A549 (cell line): ENCODE data around the gene SYTL3. TPM values are rescaled to one million over a fixed set of nuclear protein-coding genes. Genes with fewer than 3 reads are reported as not detected.

Experiments
- ATAC-seq, 2 experiments: fragments of 200-7000 bp in 1 of 2; fragments of >200 bp in 1 of 2; cut with Nextera tagmentation in 1 of 2; cut with Tn5 transposase in 1 of 2; 3 replicates each; pipeline versions ENCODE4 v1.8.0 to v1.9.1; 2018 to 2020; ENCODE audit warnings: mild to moderate bottlenecking in 1 of 2, moderate library complexity in 1 of 2
- CTCF ChIA-PET: fragments of 300-600 bp; sonication (Branson Sonifier 250); formaldehyde crosslinking; extraction: SDS; loops from one replicate; lab custom pipeline; 2021; ENCODE audit warnings: antibody characterized with exemption, inconsistent platforms; lab: Yijun Ruan, JAX
- POLR2A ChIA-PET: fragments of 350-600 bp; formaldehyde crosslinking; extraction: SDS; loops from one replicate; lab custom pipeline; 2021; ENCODE audit warnings: antibody characterized with exemption, inconsistent platforms; lab: Yijun Ruan, JAX
- DNase-seq, 2 experiments: peaks; one replicate each; pipeline versions ENCODE4 v3.0.0 to v3.0.0-alpha.2; 2011 to 2016; ENCODE audit warnings: low read depth in 1 of 2, low spot score in 1 of 2
- FAIRE-seq: peaks from 2 replicates; lab custom pipeline; 2011; peaks lifted over from hg19 to GRCh38; lab: Jason Lieb, UNC
- H3K27ac ChIP-seq, 2 experiments: fragments of >200 bp; sonication (Bioruptor Twin); formaldehyde crosslinking; 3 replicates each; pipeline ENCODE4 v1.5.1; 2016 to 2017
- H3K4me1 ChIP-seq: fragments of >200 bp; sonication (Bioruptor Twin); formaldehyde crosslinking; 3 replicates; pipeline ENCODE4 v1.6.1; 2016
- H3K4me2 ChIP-seq: fragments of >200 bp; sonication (Bioruptor Twin); formaldehyde crosslinking; 3 replicates; pipeline ENCODE4 v1.6.1; 2016
- H3K4me3 ChIP-seq: fragments of >200 bp; sonication (Bioruptor Twin); formaldehyde crosslinking; 3 replicates; pipeline ENCODE4 v1.5.1; 2016
- H3K9me3 ChIP-seq: fragments of >200 bp; sonication (Bioruptor Twin); formaldehyde crosslinking; 3 replicates; pipeline ENCODE4 v1.6.1; 2016
- BHLHE40 ChIP-seq: IDR thresholded peaks from 2 replicates; pipeline ENCODE4 v1.6.1; 2012; ENCODE audit warnings: low read depth, low read length, inconsistent platforms
- CEBPB ChIP-seq, 2 experiments: fragments of >200 bp in 1 of 2; sonication (Bioruptor Twin) in 1 of 2; formaldehyde crosslinking in 1 of 2; IDR thresholded peaks; 2 replicates each; pipeline ENCODE4 v1.6.1; 2012 to 2016
- CTCF ChIP-seq: fragments of >200 bp; sonication (Bioruptor Twin); formaldehyde crosslinking; IDR thresholded peaks from 3 replicates; pipeline ENCODE4 v1.5.1; 2016
- EHF ChIP-seq: fragments of 250-450 bp; sonication (Bioruptor Pico); IDR thresholded peaks from 2 replicates; pipeline ENCODE4 v1.5.0; 2020; ENCODE audit warnings: mild to moderate bottlenecking
- EP300 ChIP-seq, 2 experiments: fragments of >200 bp; sonication (Bioruptor Twin); formaldehyde crosslinking; IDR thresholded peaks; 2 replicates in 1 of 2; 3 replicates in 1 of 2; pipeline ENCODE4 v1.6.1; 2016 to 2017
- FOSB ChIP-seq: fragments of 250-450 bp; sonication (Bioruptor Pico); IDR thresholded peaks from 2 replicates; pipeline ENCODE4 v1.5.0; 2020; ENCODE audit warnings: mild to moderate bottlenecking, moderate library complexity
- FOXS1 ChIP-seq: fragments of 250-450 bp; sonication (Bioruptor Pico); IDR thresholded peaks from 2 replicates; pipeline ENCODE4 v1.5.0; 2020; ENCODE audit warnings: mild to moderate bottlenecking, moderate library complexity
- HDAC2 ChIP-seq: fragments of 200-600 bp; sonication (generic); IDR thresholded peaks from 2 replicates; pipeline ENCODE4 v1.6.1; 2016
- HEYL ChIP-seq: fragments of 250-450 bp; sonication (Bioruptor Pico); IDR thresholded peaks from 2 replicates; pipeline ENCODE4 v1.8.0; 2021; ENCODE audit warnings: mild to moderate bottlenecking, moderate library complexity
- HMGXB4 ChIP-seq: fragments of 250-450 bp; sonication (Bioruptor Pico); IDR thresholded peaks from 2 replicates; pipeline ENCODE4 v1.5.0; 2021; ENCODE audit warnings: mild to moderate bottlenecking, moderate library complexity, borderline replicate concordance
- HOXA7 ChIP-seq: fragments of 250-450 bp; sonication (Bioruptor Pico); IDR thresholded peaks from 2 replicates; pipeline ENCODE4 v1.5.0; 2020; ENCODE audit warnings: mild to moderate bottlenecking, moderate library complexity
- HOXB13 ChIP-seq: fragments of 250-450 bp; sonication (Bioruptor Pico); IDR thresholded peaks from 2 replicates; pipeline ENCODE4 v1.5.0; 2020; ENCODE audit warnings: low read depth, mild to moderate bottlenecking, moderate library complexity
- JUN ChIP-seq, 2 experiments: fragments of >200 bp; sonication (Bioruptor Twin); formaldehyde crosslinking; IDR thresholded peaks; 2 replicates in 1 of 2; 3 replicates in 1 of 2; pipeline ENCODE4 v1.6.1; 2016 to 2017
- NPAS2 ChIP-seq: fragments of 250-450 bp; sonication (Bioruptor Pico); IDR thresholded peaks from 2 replicates; pipeline ENCODE4 v1.8.0; 2022; ENCODE audit warnings: mild to moderate bottlenecking, moderate library complexity, borderline replicate concordance
- POLR2A ChIP-seq: IDR thresholded peaks from 2 replicates; pipeline ENCODE4 v1.6.1; 2012; ENCODE audit warnings: mild to moderate bottlenecking, low read length
- POLR2AphosphoS2 ChIP-seq: conservative IDR thresholded peaks from 2 replicates; pipeline ENCODE4 v1.6.1; 2012; ENCODE audit warnings: low read length, improper control_type of control experiment, inconsistent platforms
- RARB ChIP-seq: fragments of 250-450 bp; sonication (Bioruptor Pico); IDR thresholded peaks from 2 replicates; pipeline ENCODE4 v1.8.0; 2021; ENCODE audit warnings: mild to moderate bottlenecking, moderate library complexity
- RFX5 ChIP-seq: fragments of 450-650 bp; IDR thresholded peaks from 2 replicates; pipeline ENCODE4 v1.7.1; 2014; ENCODE audit warnings: antibody characterized with exemption, mild to moderate bottlenecking, moderate library complexity
- RNF2 ChIP-seq: fragments of 200-600 bp; sonication (generic); IDR thresholded peaks from 2 replicates; pipeline ENCODE4 v1.6.1; 2016; ENCODE audit warnings: low read depth, mild to moderate bottlenecking, antibody characterized with exemption, moderate library complexity, borderline replicate concordance
- SMC3 ChIP-seq: fragments of >200 bp; sonication (Bioruptor Twin); formaldehyde crosslinking; IDR thresholded peaks from 3 replicates; pipeline ENCODE4 v1.6.1; 2018; ENCODE audit warnings: inconsistent platforms
- ZFP36 ChIP-seq: fragments of 450-650 bp; IDR thresholded peaks from 2 replicates; pipeline ENCODE4 v1.6.1; 2014; ENCODE audit warnings: borderline replicate concordance; ENCODE audit not compliant: partially characterized antibody
- ZNF302 ChIP-seq: fragments of 250-450 bp; sonication (Bioruptor Pico); IDR thresholded peaks from 2 replicates; pipeline ENCODE4 v1.9.0; 2021; ENCODE audit warnings: inconsistent platforms, mild to moderate bottlenecking, moderate library complexity
- ZSCAN20 ChIP-seq: fragments of 250-450 bp; sonication (Bioruptor Pico); IDR thresholded peaks from 2 replicates; pipeline ENCODE4 v1.8.0; 2022; ENCODE audit warnings: mild to moderate bottlenecking, moderate library complexity
- WGBS: methylation state at CpG from one replicate; pipeline ENCODE4 v1.1.6; 2017; ENCODE audit errors: missing lambda C conversion rate; 5-methylcytosine and 5-hydroxymethylcytosine counted together
- polyA plus RNA-seq, 4 experiments: library from polyadenylated mRNA; depleted of rRNA in 3 of 4; stranded (reverse); fragments of >200 nt; fragmentation: RNase III in 1 of 4; extraction: RNeasy Plus Mini Kit Qiagen cat#74134 plus additional on column Dnase treatment in 1 of 4; gene quantifications; 2 replicates in 3 of 4; 3 replicates in 1 of 4; pipeline ENCODE4 v1.2.3, GENCODE V29; 2011 to 2017
- TF ChIP-seq, protein P1 (sequence below): IDR thresholded peaks from 2 replicates; pipeline ENCODE4 v1.6.1; 2012; ENCODE audit warnings: low read depth, borderline replicate concordance
- TF ChIP-seq, protein P2 (sequence below): IDR thresholded peaks from 2 replicates; pipeline ENCODE4 v1.6.1; 2012
- TF ChIP-seq, protein P3 (sequence below): fragments of 250-450 bp; sonication (Bioruptor Pico); IDR thresholded peaks from 2 replicates; pipeline ENCODE4 v1.5.0; 2020; ENCODE audit warnings: low read depth, mild to moderate bottlenecking, moderate library complexity

The SYTL3 gene
- polyA plus RNA-seq, 2 of the 4 experiments (the other 2 are of a cell fraction) = 0.63 to 0.89 TPM

DNA sequence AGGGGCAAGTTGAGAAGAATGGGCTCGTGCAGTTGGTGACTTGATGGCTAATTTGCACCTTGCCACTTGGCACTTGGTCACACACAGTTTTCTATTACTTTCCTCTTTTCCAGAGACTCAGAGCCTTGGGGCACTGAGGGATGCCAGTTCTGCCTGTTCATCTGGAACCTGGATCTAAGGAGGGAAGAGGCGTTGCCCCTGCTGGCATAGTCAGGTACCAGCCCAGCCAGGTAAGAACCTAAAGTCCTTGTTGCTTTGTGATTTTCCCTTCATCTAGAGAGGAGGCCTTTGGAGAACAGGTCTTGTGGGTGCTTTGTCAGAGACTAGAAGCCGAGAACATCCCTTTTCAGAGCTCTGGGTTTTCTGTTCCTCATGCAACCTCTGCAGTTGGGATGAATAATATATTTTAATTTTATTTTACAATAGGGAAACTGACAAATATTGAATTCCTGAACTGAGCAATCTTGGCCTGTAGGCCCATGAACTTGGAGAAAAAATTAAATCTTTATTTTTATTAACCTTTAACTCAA lies 11.4 kb downstream of the SYTL3 start:
- Histone ChIP-seq H3K4me2 (no peak overlapping the region), H3K27ac (no peak overlapping the region), H3K9me3 (no peaks in the 10 kb centered on the region), H3K4me3 (no peak overlapping the region), H3K4me1 (peaks cover 11% of the 10 kb centered on the region)
- ChIA-PET CTCF (interaction anchor here (0.9 kb wide), 1 partner anchor 30 kb away, joined by 3 read pairs; no protein-coding TSS in a partner anchor), POLR2A (no interaction called here)
- TF ChIP-seq RFX5 (no peak), ZNF302 (no peak), NPAS2 (CRISPR knock-in tag) (no peak), CEBPB (IDR thresholded peaks at IDR 0.05) (no peak), SMC3 (no peak), HOXA7 (no peak), FOSB (no peak), EP300 (IDR thresholded peaks at IDR 0.05) (no peak), ZSCAN20 (no peak), POLR2AphosphoS2 (no peak), BHLHE40 (no peak)
- TF ChIP-seq, protein P1, sequence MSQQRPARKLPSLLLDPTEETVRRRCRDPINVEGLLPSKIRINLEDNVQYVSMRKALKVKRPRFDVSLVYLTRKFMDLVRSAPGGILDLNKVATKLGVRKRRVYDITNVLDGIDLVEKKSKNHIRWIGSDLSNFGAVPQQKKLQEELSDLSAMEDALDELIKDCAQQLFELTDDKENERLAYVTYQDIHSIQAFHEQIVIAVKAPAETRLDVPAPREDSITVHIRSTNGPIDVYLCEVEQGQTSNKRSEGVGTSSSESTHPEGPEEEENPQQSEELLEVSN = no peak
- 89% methylated on average over 3 of the region's 3 CpGs for WGBS
- 0 out of 6 replicates have a peak, but pooled peaks of 1 of the 2 experiments have one; percentile 23 for ATAC-seq
- DNase-seq = no peak
- no peak for FAIRE-seq

- no peak overlapping the region for H3K4me2 ChIP-seq
- no peak overlapping the region for H3K4me3 ChIP-seq
- WGBS = 61% methylated on average over 3 of the region's 3 CpGs
- POLR2A ChIA-PET = no interaction called here
- TF ChIP-seq RNF2 (no peak), FOXS1 (CRISPR knock-in tag) (no peak), POLR2A (no peak), ZNF302 (no peak), RARB (CRISPR knock-in tag) (no peak)
- TF ChIP-seq, all 56 proteins: peak for 0
- H3K27ac ChIP-seq = no peak overlapping the region
- ATAC-seq (no peak), DNase-seq (no peak), FAIRE-seq (no peak)
- CTCF ChIA-PET = interaction anchor here (1.2 kb wide), 1 partner anchor 12 kb away, joined by 3 read pairs; no protein-coding TSS in a partner anchor
- H3K4me1 ChIP-seq = peaks cover under 1% of the 10 kb centered on the region; the same call in 2 of the 3 replicates
- no peaks in the 10 kb centered on the region for H3K9me3 ChIP-seq
Observed at GRCh38 chr6:158662607-158662953, 12.7 kb downstream of the SYTL3 start.

DNA sequence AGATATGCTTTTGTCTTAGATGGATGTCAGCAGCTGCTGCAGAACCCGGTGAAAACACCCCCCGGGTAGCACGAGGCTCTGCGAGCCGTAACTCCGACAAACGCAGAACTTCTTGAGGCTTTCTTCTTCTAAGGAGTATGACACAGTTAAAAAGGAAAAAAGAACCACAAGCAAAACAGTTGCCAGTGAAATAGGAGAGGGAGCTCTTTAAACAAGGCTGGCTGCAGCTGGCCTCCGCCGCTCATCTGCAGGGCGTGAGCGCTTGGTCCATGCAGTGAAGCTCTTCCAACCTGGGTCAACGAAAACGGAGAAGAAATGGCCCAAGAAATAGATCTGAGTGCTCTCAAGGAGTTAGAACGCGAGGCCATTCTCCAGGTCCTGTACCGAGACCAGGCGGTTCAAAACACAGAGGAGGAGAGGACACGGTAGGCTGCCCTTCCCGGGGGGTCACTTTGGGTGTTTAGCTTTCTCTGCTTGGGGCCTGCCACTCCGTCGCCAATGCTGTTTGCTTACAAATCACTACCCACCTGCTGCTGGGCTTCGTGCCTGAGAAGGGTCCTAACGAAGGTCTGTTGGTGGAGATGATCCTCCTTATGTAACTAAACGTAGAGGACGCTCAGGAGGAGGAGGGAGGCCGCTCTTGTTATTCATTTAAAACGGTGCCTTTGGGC lies 13.2 kb downstream of the SYTL3 start:
- POLR2A ChIA-PET = no interaction called here
- no peak overlapping the region for H3K4me3 ChIP-seq
- ATAC-seq (no peak), DNase-seq (no peak), FAIRE-seq (no peak)
- 79% methylated on average over 27 of the region's 27 CpGs for WGBS
- CTCF ChIA-PET = interaction anchor here (1.2 kb wide), 1 partner anchor 12 kb away, joined by 3 read pairs; no protein-coding TSS in a partner anchor
- no peak overlapping the region for H3K4me2 ChIP-seq
- no peaks in the 10 kb centered on the region for H3K4me1 ChIP-seq
- H3K9me3 ChIP-seq = no peaks in the 10 kb centered on the region
- no peak overlapping the region for H3K27ac ChIP-seq
- no peak for TF ChIP-seq ZSCAN20
- no peak for TF ChIP-seq ZFP36
- no peak for TF ChIP-seq JUN (IDR thresholded peaks at IDR 0.05)
- TF ChIP-seq CTCF = no peak
- no peak for TF ChIP-seq HOXB13 (CRISPR knock-in tag)
- TF ChIP-seq HMGXB4 (CRISPR knock-in tag) = no peak
- TF ChIP-seq, protein P1 = no peak
- TF ChIP-seq, protein P2, sequence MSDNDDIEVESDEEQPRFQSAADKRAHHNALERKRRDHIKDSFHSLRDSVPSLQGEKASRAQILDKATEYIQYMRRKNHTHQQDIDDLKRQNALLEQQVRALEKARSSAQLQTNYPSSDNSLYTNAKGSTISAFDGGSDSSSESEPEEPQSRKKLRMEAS = no peak
- TF ChIP-seq FOXS1 (CRISPR knock-in tag) = no peak
- TF ChIP-seq HDAC2 = no peak
- TF ChIP-seq EHF (CRISPR knock-in tag) = no peak
- no peak for TF ChIP-seq HEYL (CRISPR knock-in tag)
- TF ChIP-seq, protein P3, sequence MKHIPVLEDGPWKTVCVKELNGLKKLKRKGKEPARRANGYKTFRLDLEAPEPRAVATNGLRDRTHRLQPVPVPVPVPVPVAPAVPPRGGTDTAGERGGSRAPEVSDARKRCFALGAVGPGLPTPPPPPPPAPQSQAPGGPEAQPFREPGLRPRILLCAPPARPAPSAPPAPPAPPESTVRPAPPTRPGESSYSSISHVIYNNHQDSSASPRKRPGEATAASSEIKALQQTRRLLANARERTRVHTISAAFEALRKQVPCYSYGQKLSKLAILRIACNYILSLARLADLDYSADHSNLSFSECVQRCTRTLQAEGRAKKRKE = no peak
